IMR-90 (cell line): ENCODE measurements around the gene PYGB. TPM values are rescaled to one million over a fixed set of nuclear protein-coding genes. Genes with fewer than 3 reads are reported as not detected.

ENCODE experiments used
- microRNA-seq, 2 experiments: library from miRNA; stranded (forward) in 1 of 2; unstranded in 1 of 2; fragments of 10-50 nt in 1 of 2; fragments of <30 nt in 1 of 2; gene quantifications in 1 of 2; microRNA quantifications in 1 of 2; one replicate each; pipeline versions ENCODE3 to v1.1.0; 2013 to 2020; ENCODE audit not compliant: insufficient read depth in 1 of 2, insufficient read length in 1 of 2, unreplicated experiment in 1 of 2
- polyA plus RNA-seq, 3 experiments: library from polyadenylated mRNA; depleted of rRNA; stranded (reverse); fragments of >200 nt; gene quantifications; 2 replicates each; pipeline ENCODE4 v1.2.3, GENCODE V29; 2012; ENCODE audit warnings: low replicate concordance in 1 of 3
- small RNA-seq, 5 experiments: library from RNA; depleted of rRNA; stranded (forward); fragments of <200 nt; gene quantifications; one replicate each; pipeline ENCODE3, GENCODE V24; 2012
- total RNA-seq: library from RNA; depleted of rRNA; stranded (reverse); fragments of >200 nt; gene quantifications from 2 replicates; pipeline ENCODE4 v1.2.3, GENCODE V29; 2012; rRNA removed

The PYGB gene
- total and polyA plus RNA-seq, 2 of the 4 experiments (the other 2 are of a cell fraction), result 72.4 to 83.1 TPM

Small RNA genes lying within 50 kb of the gene (microRNA-seq; reads per million reads assigned to microRNA genes)
- gene AL035252.4 (ENCODE audit: insufficient read depth, insufficient read length), result not detected
- gene AL121772.2 (ENCODE audit: insufficient read depth, insufficient read length), result not detected
- gene RF00019 (ENCODE audit: insufficient read depth, insufficient read length), result not detected

Small RNA genes lying within 50 kb of the gene (small RNA-seq; reads per million reads assigned to genes)
- gene AL035252.4 (0 reads per million in 5 experiments), gene AL121772.2 (0 to 0.08 (median 0) reads per million in 5 experiments), gene RF00019 (0 reads per million in 5 experiments)

Other genes with a start within 250 kb of the PYGB start
- 0.56 and 0.72 TPM in 2 replicates for gene ACSS1, start 189.9 kb upstream of the PYGB start, total RNA-seq
- 1.0 and 1.2 TPM in 2 replicates for gene ACSS1, start 189.9 kb upstream of the PYGB start, polyA plus RNA-seq (2012; rRNA removed)
- gene VSX1, start 165.9 kb upstream of the PYGB start, total RNA-seq, result not detected in 2 replicates
- not detected in 2 replicates for gene VSX1, start 165.9 kb upstream of the PYGB start, polyA plus RNA-seq (2012; rRNA removed)
- 53.6 and 61.1 TPM in 2 replicates for gene ENTPD6, start 52.4 kb upstream of the PYGB start, total RNA-seq
- 98.4 and 98.6 TPM in 2 replicates for gene ENTPD6, start 52.4 kb upstream of the PYGB start, polyA plus RNA-seq (2012; rRNA removed)
- 64.2 and 80.7 TPM in 2 replicates for gene ABHD12, start 142.8 kb downstream of the PYGB start, total RNA-seq
- gene ABHD12, start 142.8 kb downstream of the PYGB start, polyA plus RNA-seq (2012; rRNA removed), result 84.0 and 108 TPM in 2 replicates
- gene GINS1, start 159.6 kb downstream of the PYGB start, total RNA-seq, result 6.6 and 12.2 TPM in 2 replicates
- gene GINS1, start 159.6 kb downstream of the PYGB start, polyA plus RNA-seq (2012; rRNA removed), result 4.1 and 4.9 TPM in 2 replicates